Epithelial cell of esophagus (primary cell): ENCODE data around the gene RNF180.

ENCODE experiments used
- DNase-seq: peaks from one replicate; pipeline ENCODE4 v3.0.0; 2010; ENCODE audit warnings: low read depth
- H3K4me3 ChIP-seq: 2 replicates; pipeline ENCODE4 v1.5.1; 2011; ENCODE audit warnings: mild to moderate bottlenecking, low read length, control low read depth
- CTCF ChIP-seq: IDR thresholded peaks from 2 replicates; pipeline ENCODE4 v1.5.1; 2011; ENCODE audit warnings: low read depth, mild to moderate bottlenecking, low read length, control low read depth, inconsistent platforms; ENCODE audit not compliant: insufficient read depth; ENCODE audit errors: missing control alignments

The RNF180 gene

GRCh38 chr5:64195981-64196380, 30.3 kb downstream of the RNF180 start:
- TF ChIP-seq CTCF = no peak
- H3K4me3 ChIP-seq = no peak overlapping the region
- DNase-seq = no peak

GRCh38 chr5:64199425-64199824, 33.8 kb downstream of the RNF180 start:
- no peak overlapping the region for H3K4me3 ChIP-seq
- TF ChIP-seq CTCF = no peak
- DNase-seq = no peak

- H3K4me3 ChIP-seq = no peak overlapping the region
- TF ChIP-seq CTCF = no peak
- DNase-seq = no peak
These were observed 36.4 kb downstream of the RNF180 start for GRCh38 chr5:64201996-64202395.

GRCh38 chr5:64206653-64207052, 41.0 kb downstream of the RNF180 start:
- TF ChIP-seq CTCF = peak; percentile 17
- peak; percentile 8 for DNase-seq
- no peak overlapping the region for H3K4me3 ChIP-seq

- DNase-seq = peak; percentile 34
- H3K4me3 ChIP-seq = no peak overlapping the region
- TF ChIP-seq CTCF = no peak
These were observed 42.3 kb downstream of the RNF180 start for GRCh38 chr5:64207978-64208377.

- H3K4me3 ChIP-seq = no peak overlapping the region
- DNase-seq = no peak
- TF ChIP-seq CTCF = no peak
These were observed 43.7 kb downstream of the RNF180 start for GRCh38 chr5:64209353-64209752.

GRCh38 chr5:64210866-64211265, 45.2 kb downstream of the RNF180 start:
- peak; percentile 89 for DNase-seq

More at GRCh38 chr5:64210866-64211265, 45.2 kb downstream of the RNF180 start:
- TF ChIP-seq CTCF = no peak
- no peak overlapping the region for H3K4me3 ChIP-seq
